T-helper 1 cell treated with Interleukin-12 subunit alpha and Interleukin-12 subunit beta and Interleukin-4 antibody, amounts not matched to agents 30 μg/mL and 1 μg/mL, for 36 hours (primary cell): ENCODE measurements around the gene DIP2C.
A peak's percentile ranks its signal among the peaks of the same experiment; 100 is the strongest.
"Not testable (repeated sequence)": the region's sequence is repeated elsewhere in the genome, so short reads cannot be mapped to it uniquely, and the experiment has no call there.

Experiments used
- H3K27ac Mint-ChIP-seq: one replicate; pipeline ENCODE4 v1.8.0; 2021; ENCODE audit warnings: mild to moderate bottlenecking, mixed read lengths
- H3K27me3 Mint-ChIP-seq: one replicate; pipeline ENCODE4 v1.8.0; 2021; ENCODE audit warnings: low read depth, mixed read lengths
- H3K36me3 Mint-ChIP-seq: one replicate; pipeline ENCODE4 v1.8.0; 2021; ENCODE audit warnings: low read depth, mixed read lengths
- H3K4me1 Mint-ChIP-seq: one replicate; pipeline ENCODE4 v1.8.0; 2021; ENCODE audit warnings: low read depth, mixed read lengths
- H3K4me3 Mint-ChIP-seq: one replicate; pipeline ENCODE4 v1.8.0; 2021; ENCODE audit warnings: mild to moderate bottlenecking, moderate library complexity, mixed read lengths
- H3K9me3 Mint-ChIP-seq: one replicate; pipeline ENCODE4 v1.8.0; 2021; ENCODE audit warnings: mixed read lengths

The DIP2C gene

DNA sequence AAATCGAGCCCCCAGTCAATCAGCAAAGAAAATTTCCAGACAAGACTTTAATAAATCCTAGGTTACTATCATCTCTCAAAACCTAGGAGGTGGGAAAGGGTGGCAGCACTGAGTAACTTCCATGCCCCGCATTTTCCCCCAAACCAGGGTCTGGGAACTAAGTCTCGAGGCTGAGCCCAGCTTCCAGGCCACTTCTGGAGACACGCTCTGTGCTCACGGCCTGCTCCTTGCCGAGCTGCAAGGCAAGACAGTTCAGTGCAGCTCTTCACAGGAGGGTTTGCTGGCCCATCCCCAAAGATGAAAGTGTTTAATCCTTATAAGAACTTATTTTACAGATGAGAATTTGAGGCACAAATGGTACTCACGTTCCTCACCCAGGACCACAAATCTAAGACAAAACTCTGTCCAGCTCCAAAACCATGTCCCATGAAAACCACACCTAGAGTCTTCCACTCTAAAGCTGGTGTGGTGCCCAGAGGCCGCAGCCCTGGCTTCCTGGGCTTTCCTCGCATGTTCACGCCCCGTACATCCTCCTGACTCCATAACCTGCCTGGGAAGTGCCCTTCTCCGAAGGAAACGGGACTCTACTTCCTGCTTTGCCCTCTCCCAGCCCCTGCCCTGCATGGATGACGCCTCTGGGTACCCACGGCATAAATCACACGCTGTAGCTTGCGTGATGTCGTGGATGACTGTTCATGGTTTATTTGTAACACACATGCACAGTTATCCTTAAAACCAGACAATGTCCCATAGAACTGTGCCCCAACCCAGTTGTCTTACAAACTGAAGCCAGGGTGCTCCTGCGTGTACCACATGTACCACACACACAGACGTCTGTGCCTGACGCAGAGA is 201.2 kb downstream of the DIP2C start:
- H3K4me3 Mint-ChIP-seq: no peak overlapping the region
- peaks cover 11% of the 10 kb centered on the region for H3K27me3 Mint-ChIP-seq
- peaks cover 6% of the 10 kb centered on the region for H3K4me1 Mint-ChIP-seq
- no peaks in the 10 kb centered on the region for H3K9me3 Mint-ChIP-seq
- H3K36me3 Mint-ChIP-seq: no peaks in the 10 kb centered on the region
- no peak overlapping the region for H3K27ac Mint-ChIP-seq

DNA sequence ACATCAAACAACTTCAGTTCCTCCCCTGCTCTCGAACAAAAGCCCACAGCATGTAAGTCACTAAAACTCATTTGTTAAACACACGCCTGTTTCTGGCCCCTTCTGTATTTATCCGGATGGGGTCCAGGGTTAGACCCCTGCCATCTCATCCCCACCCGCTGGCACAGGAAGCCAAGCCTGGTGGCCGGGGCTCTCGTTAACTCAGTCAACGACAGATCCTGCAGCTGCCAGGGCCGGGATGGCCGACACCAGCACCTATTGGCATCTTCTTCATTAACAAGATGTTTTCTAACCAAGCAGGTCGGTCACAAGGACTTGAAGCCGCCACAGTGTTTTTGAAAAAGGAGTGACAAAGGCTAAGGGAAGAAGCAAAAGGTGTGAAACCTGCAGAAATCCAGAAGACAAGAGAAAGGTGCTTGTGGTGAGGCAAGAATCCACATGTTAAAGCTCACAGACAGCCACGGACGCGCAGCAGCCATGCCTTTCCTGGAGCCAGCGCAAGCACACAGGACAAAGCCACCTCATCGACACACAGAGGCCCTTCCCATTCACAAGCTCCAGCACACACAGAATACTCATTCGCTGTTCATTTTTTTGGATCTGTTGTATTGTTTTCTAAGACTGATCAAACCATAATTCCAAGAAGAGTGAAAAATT is 202.7 kb downstream of the DIP2C start:
- Mint-ChIP-seq H3K27ac (peak overlapping the region; percentile 78), H3K4me1 (peaks cover 6% of the 10 kb centered on the region), H3K9me3 (no peaks in the 10 kb centered on the region), H3K27me3 (no peaks in the 10 kb centered on the region), H3K36me3 (no peaks in the 10 kb centered on the region), H3K4me3 (peak overlapping the region; percentile 86)

DNA sequence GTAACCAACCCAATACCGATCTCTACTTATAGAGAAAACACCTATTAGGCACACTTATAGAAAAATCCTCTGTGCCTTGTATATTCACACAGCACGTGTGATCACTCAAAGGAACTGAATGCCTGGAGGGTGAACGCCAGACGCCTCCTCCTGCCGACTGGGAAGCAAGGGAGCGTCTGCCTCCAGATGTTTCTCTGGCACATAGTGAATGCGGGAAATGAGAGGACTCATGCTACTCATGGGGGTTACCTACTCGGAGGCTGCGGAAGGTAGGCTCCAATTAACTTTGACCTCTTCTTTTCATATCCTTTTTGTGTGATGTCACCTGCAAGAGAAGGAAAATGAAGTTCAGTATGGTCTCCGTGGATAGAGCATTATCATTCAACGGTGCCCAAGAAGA is 203.3 kb downstream of the DIP2C start:
- Mint-ChIP-seq H3K4me3 (peak overlapping the region; percentile 86), H3K36me3 (no peaks in the 10 kb centered on the region), H3K27ac (peak overlapping the region; percentile 78), H3K4me1 (peaks cover 6% of the 10 kb centered on the region), H3K27me3 (no peaks in the 10 kb centered on the region), H3K9me3 (no peaks in the 10 kb centered on the region)

DNA sequence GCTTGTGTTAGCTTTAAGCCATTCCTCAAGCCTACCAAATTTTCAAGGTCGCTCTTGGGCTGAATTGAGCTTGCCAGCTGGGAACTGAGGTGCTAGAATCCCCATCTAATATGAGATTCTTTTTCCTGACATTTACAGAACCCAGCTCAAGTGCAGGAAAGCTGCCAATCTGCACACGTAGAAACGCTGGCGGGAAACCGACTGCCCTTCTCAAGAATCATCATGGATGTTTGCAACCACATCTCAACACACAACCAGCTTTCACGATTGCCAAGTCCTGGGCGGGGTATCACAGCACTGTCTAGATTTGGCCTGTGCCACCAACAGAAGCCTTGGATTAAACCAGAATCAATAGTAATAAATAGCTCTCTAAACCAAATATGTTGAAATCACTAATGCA is 203.7 kb downstream of the DIP2C start:
- Mint-ChIP-seq H3K27ac (peak overlapping the region; percentile 91), H3K27me3 (no peaks in the 10 kb centered on the region), H3K4me1 (peaks cover 6% of the 10 kb centered on the region), H3K9me3 (no peaks in the 10 kb centered on the region), H3K4me3 (peak overlapping the region; percentile 86), H3K36me3 (no peaks in the 10 kb centered on the region)

DNA sequence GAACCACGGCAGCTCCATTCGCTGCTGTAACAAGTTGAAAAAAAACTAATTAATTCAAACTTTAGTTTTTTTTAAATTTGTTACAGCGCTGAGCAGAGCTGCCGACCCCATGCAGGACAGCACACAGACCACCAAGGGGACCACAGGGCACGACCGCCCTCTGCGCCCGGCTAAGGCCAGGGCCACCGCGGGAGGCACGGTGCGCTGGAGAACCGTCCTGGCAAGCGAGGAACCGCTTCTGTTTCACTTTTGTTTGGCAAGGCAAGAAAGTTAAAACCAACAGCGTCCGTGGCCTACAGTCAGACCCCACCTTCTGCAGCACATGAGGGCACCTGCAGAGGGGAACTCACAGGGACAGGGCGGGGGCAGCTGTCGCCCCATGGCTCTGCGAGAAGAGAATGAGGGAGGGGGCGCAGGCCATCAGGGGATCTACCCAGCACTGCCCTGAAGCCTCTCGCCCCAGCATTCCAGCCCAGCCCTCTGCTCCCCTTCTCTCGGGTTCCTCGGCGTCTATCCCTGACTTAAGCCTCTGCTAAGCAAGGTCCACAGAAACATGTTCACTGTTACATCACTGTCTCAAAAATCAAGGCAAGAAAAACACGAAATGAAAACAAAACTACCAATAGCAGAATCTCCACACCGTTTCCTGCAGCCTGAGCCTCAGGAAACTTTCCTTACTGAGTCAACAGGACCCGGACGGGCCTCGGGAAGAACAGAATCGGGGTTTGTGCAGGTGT is 204.4 kb downstream of the DIP2C start:
- H3K9me3 Mint-ChIP-seq: no peaks in the 10 kb centered on the region
- H3K27ac Mint-ChIP-seq: peak overlapping the region; percentile 91
- H3K27me3 Mint-ChIP-seq: no peaks in the 10 kb centered on the region
- no peaks in the 10 kb centered on the region for H3K36me3 Mint-ChIP-seq
- H3K4me3 Mint-ChIP-seq: peak overlapping the region; percentile 86
- peaks cover 6% of the 10 kb centered on the region for H3K4me1 Mint-ChIP-seq

DNA sequence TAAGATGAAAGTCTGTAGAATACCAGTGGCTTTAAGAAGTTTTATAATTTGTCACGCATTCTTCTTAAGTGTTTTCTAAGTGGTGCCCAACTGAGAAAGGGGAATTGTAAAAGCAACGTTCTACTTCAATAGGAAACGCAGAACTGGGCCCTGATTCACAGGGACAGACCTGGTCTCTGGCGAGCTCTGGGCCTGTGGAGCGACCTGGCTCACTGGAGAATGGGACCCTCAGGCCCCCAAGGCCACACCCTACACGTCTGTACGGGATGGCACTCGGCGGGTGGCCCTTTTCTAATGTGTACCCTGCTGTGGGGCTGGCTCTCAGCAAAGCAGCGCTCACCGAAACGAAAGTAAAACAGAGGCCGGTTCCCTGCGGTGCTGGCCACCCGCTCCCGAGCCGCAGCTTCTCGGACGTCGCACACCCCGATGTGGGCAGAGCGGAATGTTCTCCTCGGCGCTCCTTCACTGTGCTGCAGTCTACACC is 205.0 kb downstream of the DIP2C start:
- Mint-ChIP-seq H3K36me3 (no peaks in the 10 kb centered on the region), H3K4me1 (peaks cover 6% of the 10 kb centered on the region), H3K4me3 (peak overlapping the region; percentile 86)

DNA sequence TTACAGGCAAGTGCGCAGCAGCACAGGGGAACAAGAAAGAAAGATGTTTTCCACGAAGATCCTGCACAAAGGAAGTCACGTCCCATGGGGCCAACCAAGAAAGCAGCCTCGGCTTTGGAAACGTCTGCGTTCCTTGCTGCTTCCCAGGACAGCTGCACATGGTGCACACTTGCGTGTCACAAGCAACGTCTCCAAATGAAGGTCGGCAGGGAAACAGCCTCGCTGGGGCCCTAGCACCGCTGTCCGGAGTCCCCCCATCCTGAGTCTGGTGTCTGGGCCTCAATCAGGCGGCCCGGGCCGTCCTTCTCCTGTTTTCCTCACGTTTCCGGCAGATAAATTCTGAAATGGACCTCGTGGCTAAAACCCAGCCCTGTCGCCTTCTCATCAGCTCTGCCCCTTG is 206.2 kb downstream of the DIP2C start:
- Mint-ChIP-seq H3K36me3 (peaks cover 3% of the 10 kb centered on the region), H3K4me3 (no peak overlapping the region), H3K27ac (no peak overlapping the region), H3K27me3 (no peaks in the 10 kb centered on the region), H3K4me1 (peaks cover 6% of the 10 kb centered on the region), H3K9me3 (peaks cover 5% of the 10 kb centered on the region)

More for the DNA sequence above, 205.0 kb downstream of the DIP2C start:
- H3K9me3 Mint-ChIP-seq: no peaks in the 10 kb centered on the region
- H3K27me3 Mint-ChIP-seq: no peaks in the 10 kb centered on the region
- H3K27ac Mint-ChIP-seq: peak overlapping the region; percentile 91

DNA sequence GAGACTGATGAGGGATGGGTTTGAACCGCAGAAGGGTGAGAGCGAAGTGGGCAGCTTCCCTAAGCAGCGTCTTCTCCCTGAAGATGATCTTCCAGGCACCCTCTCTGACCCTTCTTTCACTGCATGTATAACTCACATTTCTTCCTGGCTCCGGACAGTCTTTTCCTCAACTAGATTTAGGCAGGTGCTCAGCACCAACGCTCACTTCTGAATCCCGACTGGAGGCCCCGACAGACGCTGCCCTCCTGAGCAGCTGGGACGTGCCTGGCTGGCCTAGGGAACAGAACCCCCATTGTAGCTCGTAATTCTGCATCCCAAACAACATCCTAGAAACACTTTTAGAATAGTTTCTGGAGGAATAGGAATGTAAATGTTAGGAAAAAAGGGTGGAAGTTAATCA is 206.6 kb downstream of the DIP2C start:
- Mint-ChIP-seq H3K27ac (no peak overlapping the region), H3K4me3 (no peak overlapping the region), H3K36me3 (peaks cover 3% of the 10 kb centered on the region)

DNA sequence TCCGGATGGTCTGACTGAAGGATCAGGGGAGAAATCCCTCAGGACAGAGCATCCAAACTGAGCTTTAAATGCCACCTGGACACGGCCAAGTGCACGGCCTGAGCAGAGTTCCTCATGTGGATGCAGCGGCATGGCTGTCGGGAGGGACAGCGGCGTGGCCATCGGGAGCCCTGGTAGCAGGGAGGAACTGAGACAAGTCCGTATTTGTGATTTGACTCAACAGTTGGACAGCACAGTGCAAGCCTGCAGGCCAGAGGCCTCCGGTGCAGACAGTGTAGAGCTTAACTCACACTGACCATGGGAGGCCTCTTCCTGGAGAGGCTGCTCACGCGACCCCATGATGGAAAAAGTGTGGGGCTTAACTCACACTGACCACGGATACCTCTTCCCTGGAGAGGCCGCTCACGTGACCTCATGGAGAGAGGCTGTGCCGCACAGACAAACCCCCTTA is 207.4 kb downstream of the DIP2C start:
- Mint-ChIP-seq H3K27ac (no peak overlapping the region), H3K4me3 (no peak overlapping the region), H3K9me3 (peaks cover 11% of the 10 kb centered on the region), H3K27me3 (no peaks in the 10 kb centered on the region), H3K4me1 (peaks cover 6% of the 10 kb centered on the region), H3K36me3 (peaks cover 4% of the 10 kb centered on the region)

More for the DNA sequence above, 206.6 kb downstream of the DIP2C start:
- Mint-ChIP-seq H3K4me1 (peaks cover 6% of the 10 kb centered on the region), H3K9me3 (peaks cover 6% of the 10 kb centered on the region), H3K27me3 (no peaks in the 10 kb centered on the region)

DNA sequence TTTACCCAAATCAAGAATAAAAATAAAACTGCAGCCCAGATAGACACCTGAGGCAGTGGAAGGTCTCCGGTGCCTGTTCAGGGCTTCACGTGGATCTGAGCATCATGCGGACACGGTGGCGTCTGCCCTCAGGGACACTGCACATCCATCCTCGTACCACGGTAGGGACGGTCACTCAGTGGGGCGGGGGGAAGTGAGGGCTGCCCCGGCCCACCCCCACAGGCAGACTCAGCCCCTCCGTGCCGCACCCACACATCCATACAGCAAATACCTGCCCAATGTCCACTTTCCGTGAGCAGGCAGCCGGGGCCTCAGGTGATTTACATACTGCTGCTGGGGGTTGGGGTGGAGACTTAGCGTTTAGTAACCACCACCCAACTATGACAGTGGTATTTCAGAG is 207.8 kb downstream of the DIP2C start:
- no peak overlapping the region for H3K27ac Mint-ChIP-seq
- H3K27me3 Mint-ChIP-seq: no peaks in the 10 kb centered on the region
- peaks cover 8% of the 10 kb centered on the region for H3K4me1 Mint-ChIP-seq
- H3K36me3 Mint-ChIP-seq: peaks cover 7% of the 10 kb centered on the region
- peaks cover 15% of the 10 kb centered on the region for H3K9me3 Mint-ChIP-seq
- no peak overlapping the region for H3K4me3 Mint-ChIP-seq

DNA sequence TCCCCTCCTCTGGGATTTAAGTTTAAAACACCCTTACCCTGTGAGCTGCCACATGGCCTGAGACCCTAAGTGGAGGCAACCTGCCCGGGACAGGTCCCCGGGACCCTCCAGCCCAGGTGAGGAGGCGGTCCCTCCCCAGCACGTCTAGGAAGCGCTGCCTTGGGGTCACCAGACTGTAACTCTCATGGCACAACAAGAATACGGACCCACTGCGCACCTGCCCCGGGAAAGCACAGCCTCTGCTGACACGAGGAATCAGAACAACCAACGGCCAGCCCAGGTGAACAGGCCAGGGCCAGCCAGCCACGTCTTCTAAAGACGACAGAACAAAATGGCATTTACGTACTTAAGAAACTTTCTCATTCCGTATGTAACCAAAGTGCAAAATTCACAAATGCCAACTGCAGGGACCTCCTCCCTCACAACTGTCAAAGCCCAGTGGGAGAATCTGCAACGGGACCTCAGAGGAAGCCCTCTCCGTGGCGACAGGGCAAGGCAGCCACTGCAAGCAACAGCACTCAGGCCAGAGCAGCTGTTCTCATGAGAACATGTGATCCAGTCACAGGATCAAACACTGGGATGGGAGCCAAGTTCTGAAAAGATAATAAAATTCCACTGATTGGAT is 208.4 kb downstream of the DIP2C start:
- Mint-ChIP-seq H3K4me3 (no peak overlapping the region), H3K27me3 (no peaks in the 10 kb centered on the region)

DNA sequence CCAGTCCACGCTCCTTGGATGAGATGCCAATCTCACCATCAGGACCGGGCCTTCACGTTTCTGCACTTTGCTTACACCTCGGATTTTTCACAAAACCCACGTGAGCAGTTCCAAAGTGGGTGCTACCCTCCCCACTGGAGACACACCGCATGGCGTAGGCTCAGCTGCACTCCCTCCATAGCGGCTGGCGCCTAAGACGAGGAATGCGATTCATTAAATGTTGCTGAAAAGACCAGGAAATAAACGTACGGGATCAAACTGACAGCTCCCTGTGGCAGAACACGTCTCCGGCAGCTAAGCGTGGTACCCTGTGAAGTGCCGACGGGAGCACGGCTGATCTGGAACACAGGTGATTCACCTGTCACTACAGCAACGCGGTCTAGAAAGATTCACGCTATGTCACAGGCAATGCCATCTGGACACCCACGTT is 209.0 kb downstream of the DIP2C start:
- Mint-ChIP-seq H3K27me3 (no peaks in the 10 kb centered on the region), H3K27ac (no peak overlapping the region), H3K9me3 (peaks cover 17% of the 10 kb centered on the region), H3K4me3 (no peak overlapping the region), H3K4me1 (peaks cover 8% of the 10 kb centered on the region), H3K36me3 (peaks cover 7% of the 10 kb centered on the region)

More for the DNA sequence above, 208.4 kb downstream of the DIP2C start:
- Mint-ChIP-seq H3K9me3 (peaks cover 17% of the 10 kb centered on the region), H3K4me1 (peaks cover 8% of the 10 kb centered on the region), H3K36me3 (peaks cover 7% of the 10 kb centered on the region), H3K27ac (no peak overlapping the region)

DNA sequence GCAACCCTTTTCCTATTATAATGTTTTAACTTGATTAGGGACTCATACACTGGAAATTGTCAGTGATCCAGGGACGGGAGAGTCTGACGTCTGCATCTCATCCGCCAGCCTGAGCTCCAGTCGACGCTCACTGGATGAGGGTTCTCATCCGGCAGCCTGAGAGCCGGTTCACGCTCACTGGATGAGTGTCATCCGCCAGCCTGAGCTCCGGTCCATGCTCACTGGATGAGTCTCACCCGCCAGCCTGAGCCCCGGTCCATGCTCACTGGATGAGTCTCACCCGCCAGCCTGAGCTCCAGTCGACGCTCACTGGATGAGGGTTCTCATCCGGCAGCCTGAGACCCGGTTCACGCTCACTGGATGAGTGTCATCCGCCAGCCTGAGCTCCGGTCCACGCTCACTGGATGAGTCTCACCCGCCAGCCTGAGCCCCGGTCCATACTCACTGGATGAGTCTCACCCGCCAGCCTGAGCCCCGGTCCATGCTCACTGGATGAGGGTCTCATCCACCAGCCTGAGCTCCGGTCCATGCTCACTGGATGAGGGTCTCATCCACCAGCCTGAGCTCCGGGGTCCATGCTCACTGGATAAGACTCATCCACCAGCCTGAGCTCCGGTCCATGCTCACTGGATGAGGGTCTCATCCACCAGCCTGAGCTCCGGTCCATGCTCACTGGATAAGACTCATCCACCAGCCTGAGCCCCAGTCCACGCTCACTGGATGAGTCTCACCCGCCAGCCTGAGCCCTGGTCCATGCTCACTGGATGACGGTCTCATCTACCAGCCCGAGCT is 209.6 kb downstream of the DIP2C start:
- H3K4me3 Mint-ChIP-seq, H3K27me3 Mint-ChIP-seq, H3K27ac Mint-ChIP-seq, H3K36me3 Mint-ChIP-seq, H3K4me1 Mint-ChIP-seq: not testable (repeated sequence)
- H3K9me3 Mint-ChIP-seq: peaks cover 17% of the 10 kb centered on the region
